ENCODE measurements around the gene TANGO2.

The TANGO2 gene

GRCh38 chr22:20028855-20029549 is 8.1 kb downstream of the TANGO2 start:
- Histone ChIP-seq H3K27ac (no peak overlapping the region), H3K4me3 (no peak overlapping the region), H3K4me1 (peaks cover 0 to 43% (median 33%) of the 10 kb centered on the region in 4 donors), H3K36me3 (peaks cover 0 to 20% (median 17%) of the 10 kb centered on the region in 3 donors), H3K27me3 (no peaks in the 10 kb centered on the region), H3K9me3 (no peaks in the 10 kb centered on the region)
- intact Hi-C loops (cut with DNase I; ENCODE audit: low total_unique reads) = no loop called here
- no peak for TF ChIP-seq CTCF (IDR thresholded peaks at IDR 0.05)
- no peak for DNase-seq

- Histone ChIP-seq H3K4me1 (peaks cover 0 to 42% (median 36%) of the 10 kb centered on the region in 4 donors), H3K9me3 (no peaks in the 10 kb centered on the region), H3K27me3 (no peaks in the 10 kb centered on the region), H3K4me3 (no peak overlapping the region), H3K36me3 (peaks cover 0 to 14% (median 13%) of the 10 kb centered on the region in 3 donors), H3K27ac (no peak overlapping the region)
- intact Hi-C loops (cut with DNase I; ENCODE audit: low total_unique reads) = no loop called here
- TF ChIP-seq CTCF (IDR thresholded peaks at IDR 0.05) = no peak
- no peak for DNase-seq
Observed at GRCh38 chr22:20029550-20030225, 8.8 kb downstream of the TANGO2 start.

- Histone ChIP-seq H3K27me3 (no peaks in the 10 kb centered on the region), H3K4me3 (no peak overlapping the region), H3K9me3 (no peaks in the 10 kb centered on the region), H3K36me3 (peaks cover 0 to 19% (median 13%) of the 10 kb centered on the region in 3 donors), H3K4me1 (peaks cover 0 to 39% (median 36%) of the 10 kb centered on the region in 4 donors), H3K27ac (no peak overlapping the region)
- TF ChIP-seq CTCF (IDR thresholded peaks at IDR 0.05) = no peak
- intact Hi-C loops (cut with DNase I; ENCODE audit: low total_unique reads) = no loop called here
- DNase-seq = no peak
Observed at GRCh38 chr22:20031732-20032406, 11.0 kb downstream of the TANGO2 start.

GRCh38 chr22:20032407-20032991 is 11.6 kb downstream of the TANGO2 start:
- DNase-seq = no peak

More at GRCh38 chr22:20032407-20032991, 11.6 kb downstream of the TANGO2 start:
- intact Hi-C loops (cut with DNase I; ENCODE audit: low total_unique reads) = no loop called here
- H3K27me3 ChIP-seq = no peaks in the 10 kb centered on the region
- no peak overlapping the region for H3K4me3 ChIP-seq
- no peak for TF ChIP-seq CTCF (IDR thresholded peaks at IDR 0.05)
- no peaks in the 10 kb centered on the region for H3K9me3 ChIP-seq
- H3K27ac ChIP-seq = peak overlapping the region; percentile 62 to 65
- H3K4me1 ChIP-seq = peaks cover 0 to 39% (median 36%) of the 10 kb centered on the region in 4 donors
- peaks cover 5 to 26% (median 20%) of the 10 kb centered on the region in 3 donors for H3K36me3 ChIP-seq
